ENCODE measurements around the gene EGFR.

GRCh38 chr7:55118426-55118825 is 99.6 kb downstream of the EGFR start:
- TF ChIP-seq CTCF (conservative IDR thresholded peaks at IDR 0.05; ENCODE audit: low read depth, low read length) (no peak), EZH2 (IDR thresholded peaks at IDR 0.05; ENCODE audit: low read length, unreplicated experiment) (no peak)
